Panc1 (cell line): ENCODE results near the gene CASTOR1. TPM values are rescaled to one million over a fixed set of nuclear protein-coding genes. Genes with fewer than 3 reads are reported as not detected.

Experiments used
- ATAC-seq: fragments of 200-7000 bp; cut with Tn5 transposase; 2 replicates; pipeline ENCODE4 v1.9.1; 2020; ENCODE audit warnings: mild to moderate bottlenecking, moderate library complexity
- BruUV-seq: library from RNA; stranded (reverse); fragments of 400-500 nt; replicated peaks from 2 replicates; lab custom pipeline; 2021; lab: Mats Ljungman, UMichigan
- CTCF ChIA-PET: fragments of 300-600 bp; sonication (Branson Sonifier 250); formaldehyde crosslinking; loops from one replicate; lab custom pipeline; 2022; ENCODE audit warnings: antibody characterized with exemption; lab: Charles Lee
- POLR2A ChIA-PET: fragments of 300-600 bp; sonication (Branson Sonifier 250); formaldehyde crosslinking; loops from one replicate; lab custom pipeline; 2022; ENCODE audit warnings: antibody characterized with exemption; lab: Charles Lee
- DNase-seq: peaks from one replicate; pipeline ENCODE4 v3.0.0-alpha.2; 2010; ENCODE audit warnings: low read depth, low spot score
- H3K27ac ChIP-seq: 2 replicates; pipeline ENCODE4 v1.5.1; 2011; ENCODE audit warnings: mild to moderate bottlenecking, low read length, inconsistent platforms
- H3K27me3 ChIP-seq: fragments of 200-500 bp; sonication (Bioruptor generic); 2 replicates; pipeline ENCODE4 v1.6.0; 2014; ENCODE audit warnings: low read length, inconsistent platforms; ENCODE audit not compliant: control insufficient read depth, insufficient read depth
- H3K36me3 ChIP-seq: fragments of 200-500 bp; sonication (Bioruptor generic); 2 replicates; pipeline ENCODE4 v1.5.1; 2014; ENCODE audit warnings: inconsistent platforms, mild to moderate bottlenecking, low read length, moderate library complexity; ENCODE audit not compliant: control insufficient read depth, insufficient read depth
- H3K4me1 ChIP-seq: 2 replicates; pipeline ENCODE4 v1.5.1; 2011; ENCODE audit warnings: inconsistent platforms, mild to moderate bottlenecking, low read length, moderate library complexity; ENCODE audit not compliant: control insufficient read depth, insufficient read depth
- H3K4me3 ChIP-seq, 2 experiments: 2 replicates each; pipeline ENCODE4 v1.5.1; 2011 to 2012; ENCODE audit warnings: low read depth in 2 of 2, low read length in 2 of 2, mild to moderate bottlenecking in 2 of 2, inconsistent platforms in 1 of 2, moderate library complexity in 1 of 2
- H3K9me3 ChIP-seq: fragments of 200-500 bp; sonication (Bioruptor generic); 2 replicates; pipeline ENCODE4 v1.5.1; 2014; ENCODE audit warnings: low read depth, mild to moderate bottlenecking, inconsistent platforms, low read length, moderate library complexity; ENCODE audit not compliant: control insufficient read depth, insufficient read depth
- CTCF ChIP-seq: fragments of 450-650 bp; IDR thresholded peaks from 2 replicates; pipeline ENCODE4 v1.5.1; 2017; ENCODE audit warnings: mild to moderate bottlenecking
- POLR2AphosphoS5 ChIP-seq: IDR thresholded peaks from 2 replicates; pipeline ENCODE4 v1.6.1; 2012; ENCODE audit warnings: mild to moderate bottlenecking, low read depth, low read length, moderate library complexity
- REST ChIP-seq, 2 experiments: IDR thresholded peaks; 2 replicates each; pipeline ENCODE4 v1.6.1; 2011 to 2012; ENCODE audit warnings: low read depth in 2 of 2, control low read depth in 1 of 2, low read length in 1 of 2, mild to moderate bottlenecking in 1 of 2, moderate library complexity in 1 of 2; ENCODE audit not compliant: insufficient read depth in 1 of 2
- SIN3A ChIP-seq: IDR thresholded peaks from 2 replicates; pipeline ENCODE4 v1.6.1; 2012; ENCODE audit warnings: low read depth, mild to moderate bottlenecking, low read length, moderate library complexity, borderline replicate concordance; ENCODE audit not compliant: insufficient read depth
- TCF7L2 ChIP-seq: IDR thresholded peaks from 2 replicates; pipeline ENCODE4 v1.6.1; 2011; ENCODE audit warnings: mild to moderate bottlenecking, low read depth, low read length, inconsistent platforms
- in situ Hi-C: cut with HindIII; loops from 2 replicates; pipeline ENCODE4 v1.10.0; 2016; ENCODE audit warnings: low sequenced_read_pairs, low pct_unique_long_range_greater_than_20kb
- intact Hi-C: fragments of 100-400 bp; cut with micrococcal nuclease; formaldehyde crosslinking; loops from one replicate; pipeline ENCODE4 v1.10.0; 2022; ENCODE audit not compliant: unreplicated experiment
- total RNA-seq: library from RNA; stranded (reverse); gene quantifications from one replicate; pipeline ENCODE4 v1.2.1, GENCODE V29; 2021; ENCODE audit not compliant: unreplicated experiment

Gene CASTOR1
- total RNA-seq, 1 experiment from 2014 or later: 6.7 TPM

- intact Hi-C loops (loop anchor here (5.0 kb wide), 1 partner anchor 97 kb away; the partner anchor contains the start of gene RNF215), in situ Hi-C loops (no loop called here)
- no peaks in the 10 kb centered on the region for H3K9me3 ChIP-seq
Measured at GRCh38 chr22:30289980-30290313, 642 bp upstream of the CASTOR1 start.

GRCh38 chr22:30288419-30289140 lies 725 bp downstream of the CASTOR1 start:
- in situ Hi-C loops: no loop called here
- CTCF ChIA-PET: interaction anchor here (0.7 to 1.7 kb wide), 7 partner anchors 14 to 181 kb away, joined by 3 to 12 read pairs (median 5); partner anchors contain the start of genes RNF215 and TBC1D10A
- Histone ChIP-seq H3K36me3 (no peaks in the 10 kb centered on the region; the same call in 1 of the 2 replicates), H3K27me3 (no peaks in the 10 kb centered on the region), H3K4me1 (peaks cover 25% of the 10 kb centered on the region), H3K9me3 (no peaks in the 10 kb centered on the region), H3K4me3 (peak overlapping the region; percentile 60 to 74), H3K27ac (peak overlapping the region; percentile 59)
- TSS peak; percentile 67 for BruUV-seq
- TF ChIP-seq REST (IDR thresholded peaks at IDR 0.05; ENCODE audit: insufficient read depth in 1 of 2, low read depth in 2 of 2, low read length in 1 of 2): no peak
- no peak for TF ChIP-seq TCF7L2
- no peak for TF ChIP-seq CTCF
- no peak for TF ChIP-seq SIN3A
- no peak for TF ChIP-seq POLR2AphosphoS5
- POLR2A ChIA-PET: interaction anchor here (0.6 kb wide), 3 partner anchors 36 to 437 kb away, joined by 3 to 6 read pairs (median 3); no protein-coding TSS in a partner anchor
- no peak for DNase-seq
- intact Hi-C loops: loop anchor here (5.0 kb wide), 1 partner anchor 99 kb away; the partner anchor contains the start of gene RNF215
- ATAC-seq: no peak

More at GRCh38 chr22:30289980-30290313, 642 bp upstream of the CASTOR1 start:
- Histone ChIP-seq H3K36me3 (no peaks in the 10 kb centered on the region; the same call in 1 of the 2 replicates), H3K27me3 (no peaks in the 10 kb centered on the region), H3K4me3 (peak overlapping the region; percentile 48 to 60), H3K4me1 (peaks cover 25% of the 10 kb centered on the region), H3K27ac (peak overlapping the region; percentile 44; the same call in 1 of the 2 replicates)
- POLR2A ChIA-PET: interaction anchor here (0.6 kb wide), 1 partner anchor 44 kb away, joined by 8 read pairs; no protein-coding TSS in a partner anchor
- no peak for TF ChIP-seq TCF7L2
- TF ChIP-seq REST (IDR thresholded peaks at IDR 0.05; ENCODE audit: insufficient read depth in 1 of 2, low read depth in 2 of 2, low read length in 1 of 2): no peak
- no peak for TF ChIP-seq CTCF
- no TSS peak for BruUV-seq
- peak; percentile 16 for ATAC-seq
- no peak for DNase-seq
- CTCF ChIA-PET: no interaction called here
